T-helper 1 cell (primary cell): ENCODE measurements around the gene IFT74.
A peak's percentile ranks its signal among the peaks of the same experiment; 100 is the strongest.

ENCODE experiments used
- DNase-seq, 5 donors: peaks; one replicate each; pipeline ENCODE4 v3.0.0-alpha.2; 2012 to 2020
- total RNA-seq, 4 donors: gene quantifications; one replicate each; lab custom pipeline; 2026; lab: John Stamatoyannopoulos, UW

The IFT74 gene
- 8.4 to 18.4 (median 13.1) reads per million in 4 donors for total RNA-seq

- peak; percentile 85 to 95 (median 91) for DNase-seq
These were observed at the start of gene IFT74 for GRCh38 chr9:26955921-26956859. IFT74 (plus strand) TSS chr9:26956412; CDS start chr9:26961968, 5,556 bp downstream.

- no peak for DNase-seq
These were observed 43.0 kb upstream of the IFT74 start for GRCh38 chr9:26913138-26913668.

- no peak for DNase-seq
These were observed 36.5 kb upstream of the IFT74 start for GRCh38 chr9:26919698-26920097.

GRCh38 chr9:26925609-26926008 lies 30.6 kb upstream of the IFT74 start:
- no peak for DNase-seq

GRCh38 chr9:26928902-26929495 lies 27.2 kb upstream of the IFT74 start:
- no peak for DNase-seq

- DNase-seq: no peak
These were observed 20.4 kb upstream of the IFT74 start for GRCh38 chr9:26935847-26936246.

GRCh38 chr9:26937816-26938371 lies 18.3 kb upstream of the IFT74 start:
- DNase-seq: no peak

GRCh38 chr9:26939955-26940711 lies 16.1 kb upstream of the IFT74 start:
- no peak for DNase-seq

- no peak for DNase-seq
These were observed 15.4 kb upstream of the IFT74 start for GRCh38 chr9:26940779-26941178.

- no peak for DNase-seq
These were observed 10.6 kb upstream of the IFT74 start for GRCh38 chr9:26945591-26945990.

GRCh38 chr9:26946753-26947727 lies 9.2 kb upstream of the IFT74 start, which contains the start of gene PLAA:
PLAA (minus strand) TSS chr9:26947242; CDS start chr9:26947045, 197 bp downstream.
- DNase-seq: peak; percentile 64 to 91 (median 80)

GRCh38 chr9:26947736-26948135 lies 8.5 kb upstream of the IFT74 start:
- DNase-seq: no peak

- no peak for DNase-seq
These were observed 6.6 kb upstream of the IFT74 start for GRCh38 chr9:26949637-26950069.

GRCh38 chr9:26950521-26950920 lies 5.7 kb upstream of the IFT74 start:
- no peak for DNase-seq

- DNase-seq: no peak
These were observed 4.4 kb upstream of the IFT74 start for GRCh38 chr9:26951794-26952193.

- peak in 1 of 5 donors; percentile 60 for DNase-seq
These were observed 2.1 kb upstream of the IFT74 start for GRCh38 chr9:26954050-26954508.

GRCh38 chr9:26955222-26955903 lies 849 bp upstream of the IFT74 start:
- DNase-seq: no peak

- DNase-seq: no peak
These were observed 635 bp downstream of the IFT74 start for GRCh38 chr9:26956860-26957233.

- no peak for DNase-seq
These were observed 15.5 kb downstream of the IFT74 start for GRCh38 chr9:26971721-26972120.

- no peak for DNase-seq
These were observed 17.8 kb downstream of the IFT74 start for GRCh38 chr9:26973989-26974388.
